NK-92 treated with Interleukin-12 subunit alpha and Interleukin-12 subunit beta, amount 100 ng/mL, for 24 hours (cell line): ENCODE data around the gene TSPAN14.

ENCODE experiments used
- DNase-seq: peaks from one replicate; lab custom pipeline; 2025; lab: John Stamatoyannopoulos, UW

The TSPAN14 gene

DNA sequence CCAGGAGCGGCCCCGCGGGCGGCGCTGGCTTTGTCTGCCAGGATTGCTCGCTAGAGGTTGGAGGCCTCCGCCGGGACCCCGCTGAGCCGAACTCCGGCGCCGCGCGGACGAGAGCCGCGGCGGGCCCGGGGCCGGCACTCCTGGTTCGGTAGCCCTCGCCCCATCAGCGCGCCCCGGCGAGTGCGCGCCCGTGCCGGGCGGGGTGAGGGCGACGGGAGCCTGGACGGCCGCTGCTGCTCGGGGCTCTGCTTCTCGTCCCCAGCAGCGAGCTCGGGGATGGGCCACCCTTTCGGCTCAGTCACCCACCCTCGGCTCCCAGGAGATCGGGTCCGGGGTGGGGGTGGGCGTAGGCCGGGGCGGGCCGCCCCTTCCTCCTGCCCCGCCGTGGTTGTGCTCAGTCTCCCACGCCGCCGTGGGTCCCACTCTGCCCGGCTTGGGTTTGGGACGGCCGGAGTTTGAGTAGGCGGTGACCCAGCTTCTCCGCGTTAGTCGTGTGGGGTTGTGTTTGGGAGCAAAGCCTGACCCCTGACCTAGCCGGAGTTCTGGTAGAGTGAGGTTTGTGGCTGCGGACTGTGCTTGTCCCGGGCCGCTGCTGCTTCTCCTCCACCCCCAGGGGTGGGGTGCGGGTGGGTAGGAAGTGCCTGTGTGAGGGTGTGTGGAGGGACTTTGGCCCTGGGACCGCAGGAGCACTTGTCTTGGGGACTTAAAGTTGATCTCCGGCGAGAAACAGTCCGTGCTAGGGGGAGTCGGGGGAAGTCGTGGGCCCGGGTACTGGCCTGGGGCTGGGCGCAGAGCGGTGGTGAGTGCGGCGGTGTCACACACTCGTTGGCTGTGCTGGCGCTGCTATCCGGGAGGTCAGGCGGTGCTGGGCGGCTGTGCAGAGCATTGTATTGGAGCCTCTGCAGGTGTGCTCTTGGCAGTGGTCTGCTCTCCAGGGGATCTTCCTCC is 677 bp downstream of the TSPAN14 start:
- DNase-seq = peak; percentile 36

DNA sequence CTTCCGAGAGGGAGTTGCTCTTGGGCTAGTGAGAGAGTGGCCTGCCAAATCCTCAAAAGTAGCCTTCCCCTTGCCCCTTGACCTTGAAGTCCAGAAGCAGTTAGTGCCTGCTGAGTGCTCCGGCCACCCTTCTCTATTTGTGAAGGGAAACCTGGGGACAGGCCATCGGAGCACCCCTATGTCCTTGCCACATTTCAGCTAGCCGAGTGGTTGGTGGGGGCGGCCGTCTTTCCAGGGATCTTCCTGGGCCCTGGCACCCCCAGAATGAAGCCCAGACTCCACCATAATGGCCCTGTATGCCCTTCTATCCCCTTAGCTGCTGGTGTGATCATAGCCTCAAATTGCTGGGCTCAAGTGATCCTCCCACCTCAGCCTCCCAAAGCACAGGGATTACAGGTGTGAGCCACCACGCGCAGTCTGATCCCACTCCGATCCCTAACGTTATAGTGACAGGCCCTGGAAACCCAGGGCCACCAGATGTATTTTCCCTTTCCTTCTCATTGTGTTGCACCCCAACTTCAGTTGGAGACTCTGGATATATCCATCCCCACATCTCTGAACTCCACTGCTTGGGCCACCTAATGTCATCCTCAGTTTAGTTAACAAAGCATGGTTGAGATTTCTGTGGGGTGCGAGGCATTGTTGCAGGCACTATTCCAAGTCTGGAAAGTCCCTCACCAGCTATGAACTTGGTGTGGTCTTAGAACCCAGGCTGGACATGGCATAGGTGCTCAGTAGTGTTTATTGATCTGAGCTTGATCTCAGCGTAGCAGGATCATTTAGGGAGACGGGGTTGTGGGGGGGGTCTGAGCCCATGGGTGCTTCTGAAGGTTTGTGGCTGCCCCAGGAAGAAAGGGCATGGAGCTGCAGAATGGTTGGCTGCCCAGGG is 1.6 kb downstream of the TSPAN14 start:
- DNase-seq = no peak

DNA sequence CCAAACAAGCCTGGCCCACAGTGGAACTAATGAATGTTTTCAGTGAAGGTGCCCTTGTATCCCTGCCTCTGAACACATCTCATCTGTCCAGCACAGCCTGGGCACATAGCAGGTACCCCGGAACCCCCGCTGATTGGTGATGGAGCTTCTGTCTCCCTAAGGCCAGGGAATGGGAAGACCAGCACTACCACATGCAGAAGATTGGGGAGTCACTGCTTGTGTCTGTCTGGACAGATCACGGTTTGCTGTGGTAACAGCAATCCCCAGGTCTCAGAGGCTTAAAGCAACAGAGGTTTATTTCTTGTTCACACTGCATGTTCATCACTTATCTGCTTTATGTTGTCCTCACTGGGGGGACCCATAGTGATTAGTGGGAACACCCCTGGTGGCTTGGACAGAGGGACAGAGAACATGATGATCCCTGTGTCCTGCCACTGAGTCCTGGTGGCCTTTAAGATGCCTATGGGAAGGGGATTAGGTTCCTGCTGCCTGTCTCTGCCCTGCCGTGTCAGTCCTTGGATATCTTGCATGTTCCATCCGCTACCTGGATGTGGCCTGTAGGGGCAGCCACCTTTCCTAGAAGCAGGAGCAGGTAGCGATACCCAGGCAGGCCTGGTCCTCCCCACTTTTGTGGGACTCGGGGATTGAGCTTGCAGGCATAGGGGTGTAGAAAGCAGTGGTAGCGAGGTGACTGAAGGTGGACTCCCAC is 3.6 kb downstream of the TSPAN14 start:
- no peak for DNase-seq

DNA sequence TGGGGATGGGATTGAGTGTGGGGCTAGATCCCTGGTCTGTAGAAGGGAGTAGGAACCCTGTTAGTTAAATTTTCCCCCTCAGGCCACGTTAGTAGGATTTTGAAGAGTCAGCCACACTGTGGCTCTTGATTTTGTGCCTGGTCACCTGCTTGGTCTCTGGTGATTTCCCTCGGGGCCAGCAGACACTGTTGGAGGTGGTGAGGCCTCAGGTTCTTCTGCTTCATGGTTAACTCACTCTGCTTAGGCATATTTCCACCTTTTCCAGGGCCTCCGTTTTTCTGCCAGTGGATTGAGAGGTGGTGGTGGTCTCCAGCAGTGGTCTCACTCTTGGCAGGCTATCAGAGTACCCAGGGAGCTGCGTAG is 4.1 kb downstream of the TSPAN14 start:
- no peak for DNase-seq

DNA sequence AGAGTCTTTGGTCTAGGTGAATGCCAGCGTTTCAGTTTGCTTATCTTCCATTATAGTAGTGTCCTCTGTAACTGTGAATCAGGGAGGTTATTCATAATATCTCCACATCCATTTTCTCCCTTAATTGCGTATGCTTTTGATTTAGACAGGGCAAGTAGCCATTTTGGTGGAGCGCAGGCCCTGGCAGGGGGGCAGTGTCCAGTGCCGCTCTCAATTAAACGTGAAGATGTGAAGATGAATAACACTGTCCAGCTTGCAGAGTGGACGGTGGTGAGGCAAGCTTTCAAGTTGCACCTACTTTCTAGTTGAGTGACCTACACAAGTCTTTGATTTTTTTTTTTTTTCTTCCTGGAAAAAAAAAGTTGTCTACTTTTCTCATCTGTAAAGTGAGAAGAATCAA is 4.5 kb downstream of the TSPAN14 start:
- DNase-seq = no peak

DNA sequence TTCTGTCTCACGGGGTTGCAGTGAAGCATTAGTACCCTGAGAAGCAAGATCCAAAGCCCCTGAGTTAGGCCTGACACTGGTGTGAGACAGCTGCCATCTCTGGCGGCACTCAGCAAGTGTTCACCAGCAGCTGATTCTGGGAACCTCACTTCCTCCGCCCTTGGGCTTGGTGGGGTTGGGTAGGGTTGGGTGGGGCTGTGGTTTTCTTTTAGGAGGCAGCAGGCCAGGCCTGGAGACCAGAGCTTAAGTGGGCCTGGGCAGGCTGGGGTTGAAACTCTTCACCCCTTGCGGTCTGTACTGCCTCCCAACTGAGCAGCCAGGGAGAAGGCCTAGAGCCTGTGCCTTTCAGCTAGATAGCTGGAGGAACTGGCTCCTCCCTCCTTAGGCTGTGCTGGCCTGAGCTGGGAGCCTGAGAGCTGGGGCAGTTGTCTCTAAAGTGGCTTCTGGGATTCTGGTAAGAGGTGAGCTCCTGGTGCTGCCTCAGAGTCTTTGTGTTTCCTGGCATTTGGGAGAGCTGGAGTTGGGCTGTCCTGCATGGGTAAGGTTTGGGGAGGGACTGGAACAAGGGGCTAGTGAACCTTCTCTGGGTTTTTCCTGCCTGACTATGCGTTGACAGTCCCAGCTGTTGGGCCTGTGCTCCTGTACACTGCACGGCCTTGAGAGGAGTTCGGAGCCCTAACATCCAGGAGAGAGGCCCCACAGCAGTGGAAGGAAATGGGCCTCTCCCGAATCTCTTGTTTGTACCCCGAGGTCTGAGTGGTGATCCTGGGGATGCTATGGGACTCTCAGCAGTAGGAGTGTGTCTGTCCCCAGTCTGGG is 5.1 kb downstream of the TSPAN14 start:
- DNase-seq = peak; percentile 75

DNA sequence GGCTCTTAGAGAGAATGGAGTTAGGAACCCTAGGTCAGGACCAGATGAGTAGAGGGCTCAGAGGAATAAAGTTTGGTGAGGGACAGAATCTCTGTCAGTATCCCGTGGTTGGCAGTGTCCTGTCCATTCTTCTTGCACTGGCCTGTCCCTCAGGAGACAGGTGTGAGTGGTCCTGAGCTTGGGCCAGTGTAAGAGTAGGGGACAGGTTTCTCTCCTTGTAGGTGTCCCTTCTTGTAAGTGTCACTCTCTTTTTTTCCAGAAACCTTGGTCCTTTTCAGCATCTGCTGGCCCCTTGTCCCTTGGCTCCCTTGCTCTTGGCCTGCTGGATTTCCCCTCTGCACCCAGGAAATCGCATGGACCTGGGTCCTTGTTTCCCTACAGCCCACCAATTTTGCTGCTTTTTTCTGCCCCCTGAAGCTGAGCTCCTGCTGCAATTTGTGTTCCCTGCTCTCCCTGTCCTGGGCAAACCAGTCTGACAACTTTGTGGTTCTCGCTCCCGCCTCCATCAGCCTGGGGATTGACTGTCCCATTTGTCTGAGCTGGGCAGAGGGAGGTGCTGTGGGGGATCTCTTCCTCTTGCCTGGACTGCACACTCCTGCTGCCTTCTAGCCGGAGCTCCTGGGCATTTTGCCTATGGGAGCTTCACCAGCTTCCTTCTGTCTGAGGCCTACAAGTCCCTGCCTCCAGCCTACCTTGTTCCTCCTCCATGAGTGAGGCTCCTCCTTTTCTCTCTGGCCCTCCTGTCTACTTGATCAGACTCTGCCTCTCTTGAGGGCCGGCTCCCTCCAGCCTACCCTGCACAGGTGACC is 6.5 kb downstream of the TSPAN14 start:
- no peak for DNase-seq

DNA sequence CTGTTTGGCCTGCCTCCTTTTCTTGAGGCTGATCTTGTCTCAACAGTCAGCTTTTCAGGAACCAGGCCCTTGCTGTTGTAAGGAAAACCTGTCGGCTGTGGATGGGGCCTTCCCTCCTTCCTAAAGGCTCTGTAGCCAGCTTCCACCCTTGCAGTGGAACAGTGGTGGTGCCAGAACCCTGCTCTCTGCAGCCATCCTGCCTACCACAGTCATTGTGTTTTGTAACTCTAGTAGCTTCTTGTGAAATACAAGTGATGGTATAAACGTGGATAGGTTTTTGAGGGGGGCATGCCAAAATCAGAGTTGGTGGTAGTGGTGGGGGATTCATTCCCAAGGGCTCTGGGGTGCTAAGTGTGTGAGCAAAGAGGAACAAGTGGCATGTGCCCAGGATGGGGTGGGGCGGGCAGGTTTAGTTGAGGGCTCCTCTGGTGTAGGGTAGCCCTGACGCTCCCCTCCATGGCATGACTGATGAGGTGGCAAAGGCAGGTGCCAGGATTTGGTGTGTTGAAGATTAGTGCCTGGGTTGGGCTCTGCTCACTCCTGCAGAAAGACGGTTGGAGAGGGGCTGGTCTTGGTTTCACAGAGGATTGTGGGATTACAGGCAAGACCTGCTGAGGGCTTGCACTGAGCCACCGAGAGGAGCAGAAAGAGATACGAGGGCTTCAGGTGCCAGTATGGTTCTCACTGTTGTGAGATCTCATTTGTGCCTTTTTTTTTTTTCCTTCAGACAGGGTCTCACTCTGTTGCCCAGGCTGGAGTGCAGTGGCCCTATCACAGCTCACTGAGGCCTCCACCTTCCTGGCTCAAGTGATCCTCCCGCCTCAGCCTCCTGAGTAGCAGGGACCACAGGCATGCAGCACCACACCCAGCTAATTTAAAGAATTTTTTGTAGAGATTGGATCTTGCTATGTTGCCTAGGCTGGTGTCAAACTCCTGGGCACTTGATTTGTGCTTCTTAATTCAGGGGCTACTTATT is 7.4 kb downstream of the TSPAN14 start:
- no peak for DNase-seq

DNA sequence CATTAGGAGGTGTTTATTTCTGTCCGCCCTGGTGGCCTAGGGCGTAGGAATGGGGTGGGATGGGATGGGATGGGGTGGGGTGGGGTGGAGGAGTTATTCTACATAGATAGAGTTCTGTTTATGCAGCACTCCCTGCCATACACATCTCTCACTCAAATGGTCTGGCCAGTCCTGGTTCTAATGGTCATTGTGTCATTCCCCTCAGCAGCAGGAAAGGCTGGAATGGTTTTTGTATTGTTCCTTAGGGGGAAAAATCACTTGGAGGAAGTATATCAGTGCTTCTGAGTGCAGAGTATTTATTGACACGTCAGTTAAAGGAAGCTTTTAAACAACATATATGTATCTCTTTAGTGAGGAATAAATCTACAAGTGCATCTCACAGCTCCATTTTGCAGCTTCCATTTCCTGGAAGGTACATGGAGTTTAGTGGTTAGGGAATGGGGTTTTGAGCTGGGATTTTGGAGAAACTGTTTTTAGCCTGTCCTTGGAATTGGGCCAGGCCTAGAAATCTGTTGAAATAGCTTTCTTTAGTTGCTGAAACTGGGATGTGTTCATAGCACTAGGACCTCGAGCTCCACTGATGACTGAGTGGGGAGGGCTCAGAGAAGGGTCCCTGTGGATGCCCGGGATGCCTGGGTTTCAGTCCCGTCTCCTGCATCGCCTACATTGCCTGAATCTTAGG is 8.3 kb downstream of the TSPAN14 start:
- no peak for DNase-seq

DNA sequence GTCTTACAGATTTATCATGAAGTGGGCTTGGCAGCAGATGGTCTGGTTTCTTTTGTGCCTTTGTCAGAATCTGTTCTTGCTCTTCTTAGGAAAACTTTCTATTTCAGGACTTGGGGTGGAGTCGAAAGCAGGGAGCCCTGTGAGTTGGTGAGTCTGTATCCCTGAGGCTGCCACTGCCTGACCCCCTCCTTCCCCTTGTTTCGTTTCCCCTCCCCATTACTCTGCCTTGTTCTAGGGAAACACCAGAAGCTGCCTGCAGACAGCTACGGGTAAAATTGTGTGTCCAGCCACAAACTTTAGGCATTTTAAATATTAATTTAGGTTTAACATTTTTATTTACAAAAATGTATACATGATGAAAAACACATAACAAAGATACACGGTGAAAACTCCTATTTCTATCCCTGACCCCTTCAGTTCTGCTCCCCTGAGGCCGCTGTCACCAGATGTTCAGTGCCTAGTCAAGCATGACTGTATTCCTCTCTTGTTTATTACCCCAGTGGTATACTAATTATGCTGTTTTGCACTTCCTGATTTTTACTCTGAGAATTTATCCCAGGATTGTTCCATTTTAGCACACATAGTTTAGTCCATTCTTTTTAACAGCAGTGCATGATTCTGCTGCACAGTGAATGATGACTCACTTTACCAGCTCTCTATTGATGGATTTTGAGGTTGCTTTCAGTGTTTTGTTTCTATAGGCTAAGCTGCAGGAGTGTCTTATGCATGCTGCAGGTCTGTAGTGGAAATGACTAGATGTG is 9.1 kb downstream of the TSPAN14 start:
- no peak for DNase-seq

DNA sequence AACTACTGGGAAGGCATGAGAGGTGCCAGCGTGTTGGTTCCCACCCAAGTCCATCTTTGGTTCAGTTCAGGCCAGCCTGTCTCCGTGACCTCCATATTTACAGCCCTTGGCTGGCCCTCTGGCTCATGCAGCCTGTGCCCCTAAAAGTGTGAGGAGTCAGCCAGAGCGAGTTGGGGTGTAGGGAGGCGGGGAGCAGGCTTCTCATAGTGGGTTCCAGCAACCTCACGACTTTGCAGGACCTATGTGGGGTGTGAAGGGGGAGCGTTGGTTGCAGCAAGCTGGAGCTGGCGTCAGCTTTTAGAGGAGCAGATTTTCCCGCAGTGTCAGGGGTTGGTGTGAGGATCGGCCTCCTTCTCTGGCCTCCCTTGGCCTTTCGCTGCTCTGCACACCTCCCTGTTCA is 9.8 kb downstream of the TSPAN14 start:
- DNase-seq = no peak

DNA sequence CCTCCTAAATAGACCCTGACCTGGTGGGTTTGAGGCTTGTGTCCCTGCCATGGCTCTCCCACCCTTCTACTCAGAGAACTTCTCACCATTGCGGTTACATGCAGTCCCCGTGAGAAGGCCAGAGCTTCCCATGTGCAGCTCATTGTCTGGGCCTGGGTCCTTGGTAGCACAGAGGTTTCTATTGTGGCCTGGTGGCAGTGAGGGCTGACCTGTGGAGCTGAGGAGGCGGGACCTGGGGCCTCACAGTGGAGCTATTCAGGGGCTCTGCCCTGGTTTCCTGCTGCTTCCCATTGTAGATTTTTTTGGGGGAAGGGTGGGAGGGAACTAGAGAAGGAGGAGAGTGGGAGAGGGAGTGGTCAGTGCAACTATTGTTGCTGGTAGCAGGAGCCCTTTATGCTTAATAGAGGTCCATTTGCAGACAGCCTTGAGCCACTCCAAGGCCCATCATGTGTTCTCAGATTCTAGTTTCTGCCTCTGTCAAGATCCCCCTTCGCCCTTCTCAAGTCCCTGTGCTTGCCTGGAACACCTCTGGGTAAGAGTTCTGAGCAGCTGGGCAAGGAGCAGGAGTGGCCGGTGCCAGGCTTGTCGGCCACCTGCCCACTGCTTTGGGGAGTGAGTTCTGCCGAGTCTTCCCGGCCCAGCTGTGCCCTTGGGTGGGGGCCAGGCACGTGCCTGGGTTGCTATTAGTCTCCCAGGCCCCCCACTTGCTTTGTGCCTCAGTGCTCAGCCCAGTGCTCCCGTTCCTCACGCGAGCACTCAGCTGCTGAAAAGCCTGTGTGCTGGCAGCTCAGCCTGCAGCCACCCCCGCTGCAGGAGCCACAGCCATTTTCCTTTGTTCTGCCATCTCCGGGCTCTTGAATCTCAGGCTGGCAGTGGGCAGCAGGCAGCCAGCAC is 10.7 kb downstream of the TSPAN14 start:
- DNase-seq = no peak

DNA sequence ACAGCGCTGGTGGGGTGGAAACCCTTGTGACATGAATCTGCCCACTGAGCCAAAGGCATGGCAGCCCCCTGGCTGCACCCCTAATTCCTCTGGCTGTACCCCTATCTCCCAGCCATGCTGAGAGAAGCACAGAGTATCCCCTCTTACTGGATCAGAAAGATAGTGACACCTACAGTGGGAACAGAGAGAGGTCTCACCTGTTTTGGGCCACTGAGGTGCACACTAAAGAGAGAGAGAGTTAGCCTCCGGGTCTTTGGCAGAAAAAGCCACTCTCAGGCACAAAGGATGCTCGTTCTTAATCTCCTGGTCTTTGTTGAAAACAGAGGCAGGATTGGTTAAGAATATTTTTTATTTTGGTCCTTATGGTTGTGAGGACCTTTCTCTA is 11.3 kb downstream of the TSPAN14 start:
- no peak for DNase-seq

DNA sequence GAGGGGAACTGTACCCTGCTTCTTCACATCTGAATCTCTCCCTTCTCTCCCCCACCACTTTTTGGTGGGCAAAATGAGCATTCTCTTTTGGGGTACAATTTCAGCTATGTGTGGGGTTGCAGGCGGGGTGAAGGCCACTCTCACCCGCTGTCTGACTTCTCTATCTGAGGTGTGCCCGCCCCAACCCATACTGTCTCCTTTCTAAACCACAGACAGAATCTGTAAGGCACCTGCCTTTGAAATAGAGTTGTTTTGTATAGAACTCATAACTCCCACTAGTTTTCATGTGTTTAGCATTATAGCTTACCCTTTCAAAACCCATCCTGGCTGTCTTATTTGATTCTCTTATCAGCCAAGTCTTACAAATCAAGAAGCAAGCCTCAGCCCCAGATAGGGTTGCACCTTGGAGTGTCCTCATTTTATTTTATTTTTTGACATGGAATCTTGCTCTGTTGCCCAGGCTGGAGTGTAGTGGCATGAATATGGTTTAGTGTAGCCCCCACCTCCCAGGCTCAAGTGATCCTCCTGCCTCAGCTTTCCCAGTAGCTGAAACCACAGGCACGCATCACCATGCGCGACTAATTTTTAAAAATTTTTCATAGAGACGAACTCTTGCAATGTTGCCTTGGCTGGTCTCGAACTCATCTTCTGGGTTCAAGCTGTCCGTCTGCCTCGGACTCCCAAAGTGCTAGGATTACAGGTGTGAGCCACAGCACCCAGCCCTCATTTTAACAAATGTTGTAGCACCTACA is 11.9 kb downstream of the TSPAN14 start:
- no peak for DNase-seq

DNA sequence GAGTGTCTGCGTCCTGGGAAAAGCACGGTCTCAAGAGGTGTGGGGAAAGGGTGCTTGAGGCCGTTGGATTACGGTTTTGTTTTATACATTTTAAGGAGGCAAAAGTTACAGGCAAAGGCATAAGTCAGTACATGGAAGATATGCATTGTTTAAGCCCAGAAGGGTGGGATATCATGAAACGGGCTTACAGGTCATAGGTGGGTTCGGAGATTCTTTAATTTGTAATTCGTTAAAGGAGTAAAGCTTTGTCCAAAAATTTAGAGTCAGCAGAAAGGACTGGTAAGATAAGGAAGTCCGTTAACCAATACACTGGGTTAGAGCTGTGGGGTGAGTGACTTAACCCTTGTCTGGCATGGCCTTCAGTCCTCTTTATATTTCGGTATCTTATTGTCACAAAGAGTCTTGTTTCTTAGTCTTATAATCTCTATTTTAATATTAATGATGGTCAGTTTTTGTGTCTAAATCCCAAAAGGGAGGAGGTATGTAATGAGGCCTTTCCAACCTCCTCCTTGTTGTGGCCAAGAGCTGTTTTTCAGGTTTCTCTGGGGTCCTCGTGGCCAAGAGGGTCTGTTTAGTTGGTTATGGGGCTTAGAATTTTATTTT is 12.7 kb downstream of the TSPAN14 start:
- no peak for DNase-seq

DNA sequence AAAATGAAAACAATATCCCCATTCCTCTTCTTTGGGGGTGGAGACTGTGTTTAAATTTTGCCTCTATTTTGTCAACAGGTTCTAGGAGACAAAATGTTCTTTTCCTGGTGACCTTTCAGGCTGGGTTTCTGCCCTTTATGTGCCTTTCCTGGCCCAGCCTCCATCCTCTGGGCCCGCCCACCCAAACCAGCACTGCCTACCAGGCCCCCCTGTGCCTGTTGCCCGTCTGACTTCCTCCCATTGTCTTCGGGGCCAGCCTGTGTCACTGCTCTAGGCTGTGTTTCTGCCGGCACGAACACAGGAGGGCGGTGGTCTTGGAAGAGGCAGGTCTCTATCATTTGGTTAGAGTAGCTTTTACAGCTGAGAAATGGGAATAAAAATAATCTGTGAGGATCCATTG is 13.9 kb downstream of the TSPAN14 start:
- DNase-seq = no peak
